Lower lobe of right lung (tissue), 2 donors: Measurements from ENCODE around the gene INPP5E. TPM values are rescaled to one million over a fixed set of nuclear protein-coding genes. Genes with fewer than 3 reads are reported as not detected.

ENCODE experiments used
- ATAC-seq, 2 donors: fragments of 200-7000 bp; cut with Tn5 transposase; one replicate each; pipeline ENCODE4 v1.9.1; 2020 to 2022; ENCODE audit warnings: mild to moderate bottlenecking in 2 of 2, moderate library complexity in 2 of 2
- DNase-seq: peaks from one replicate; pipeline ENCODE4 v3.0.0-alpha.2; 2020
- H3K27ac ChIP-seq: fragments of 200-600 bp; one replicate; pipeline ENCODE4 v1.8.0; 2022
- H3K27me3 ChIP-seq: fragments of 200-600 bp; one replicate; pipeline ENCODE4 v1.8.0; 2022; ENCODE audit warnings: low read depth
- H3K36me3 ChIP-seq: fragments of 200-600 bp; one replicate; pipeline ENCODE4 v1.8.0; 2022; ENCODE audit warnings: mild to moderate bottlenecking
- H3K4me1 ChIP-seq: fragments of 200-600 bp; one replicate; pipeline ENCODE4 v1.8.0; 2022
- H3K4me3 ChIP-seq: fragments of 200-600 bp; one replicate; pipeline ENCODE4 v1.8.0; 2022; ENCODE audit warnings: mild to moderate bottlenecking
- H3K9me3 ChIP-seq: fragments of 200-600 bp; one replicate; pipeline ENCODE4 v1.8.0; 2022
- intact Hi-C: fragments of 100-400 bp; cut with DNase I; formaldehyde crosslinking; loops from one replicate; pipeline ENCODE4 v1.11.0; 2022
- total RNA-seq: library from RNA; stranded (reverse); fragmentation: NEBNext Ultra II Directional; extraction: Animal tissue kit (Norgen Biotek cat#: 25700); gene quantifications from one replicate; pipeline ENCODE4 v1.2.1, GENCODE V29; 2021
- TF ChIP-seq, protein P1 (sequence below): fragments of 200-600 bp; IDR thresholded peaks from one replicate; pipeline ENCODE4 v1.8.0; 2022; ENCODE audit warnings: antibody characterized with exemption, mild to moderate bottlenecking
- donor health status: DM: no; HTN: yes; CAD: no; lungs with severe emphysema.

INPP5E gene
- total RNA-seq, 1 donor from 2014 or later = 13.8 TPM

DNA sequence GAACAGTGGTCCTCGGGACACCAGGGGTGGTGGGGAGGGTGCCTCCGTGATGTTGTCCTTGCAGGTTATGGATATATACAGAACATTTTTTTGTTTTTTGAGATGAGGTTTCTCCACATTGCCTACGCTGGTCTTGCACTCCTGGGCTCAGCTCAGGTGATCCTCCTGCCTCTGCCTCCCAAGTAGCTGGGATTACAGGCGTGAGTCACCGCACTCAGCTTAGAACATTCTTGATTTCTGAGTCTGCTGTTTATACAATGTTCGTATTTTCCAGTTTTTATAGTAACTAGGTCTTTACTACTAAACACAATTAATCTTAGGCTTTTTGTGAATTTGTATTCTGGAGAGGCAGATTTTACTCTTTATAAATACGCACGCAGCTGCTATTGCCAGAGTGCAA, 23.2 kb downstream of the INPP5E start:
- H3K27me3 ChIP-seq = no peaks in the 10 kb centered on the region
- DNase-seq = no peak
- TF ChIP-seq, protein P1, sequence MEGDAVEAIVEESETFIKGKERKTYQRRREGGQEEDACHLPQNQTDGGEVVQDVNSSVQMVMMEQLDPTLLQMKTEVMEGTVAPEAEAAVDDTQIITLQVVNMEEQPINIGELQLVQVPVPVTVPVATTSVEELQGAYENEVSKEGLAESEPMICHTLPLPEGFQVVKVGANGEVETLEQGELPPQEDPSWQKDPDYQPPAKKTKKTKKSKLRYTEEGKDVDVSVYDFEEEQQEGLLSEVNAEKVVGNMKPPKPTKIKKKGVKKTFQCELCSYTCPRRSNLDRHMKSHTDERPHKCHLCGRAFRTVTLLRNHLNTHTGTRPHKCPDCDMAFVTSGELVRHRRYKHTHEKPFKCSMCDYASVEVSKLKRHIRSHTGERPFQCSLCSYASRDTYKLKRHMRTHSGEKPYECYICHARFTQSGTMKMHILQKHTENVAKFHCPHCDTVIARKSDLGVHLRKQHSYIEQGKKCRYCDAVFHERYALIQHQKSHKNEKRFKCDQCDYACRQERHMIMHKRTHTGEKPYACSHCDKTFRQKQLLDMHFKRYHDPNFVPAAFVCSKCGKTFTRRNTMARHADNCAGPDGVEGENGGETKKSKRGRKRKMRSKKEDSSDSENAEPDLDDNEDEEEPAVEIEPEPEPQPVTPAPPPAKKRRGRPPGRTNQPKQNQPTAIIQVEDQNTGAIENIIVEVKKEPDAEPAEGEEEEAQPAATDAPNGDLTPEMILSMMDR = no peak
- no peak overlapping the region for H3K27ac ChIP-seq
- H3K9me3 ChIP-seq = no peaks in the 10 kb centered on the region
- peaks cover 96% of the 10 kb centered on the region for H3K36me3 ChIP-seq
- H3K4me1 ChIP-seq = peaks cover 6% of the 10 kb centered on the region
- intact Hi-C loops = no loop called here
- no peak for ATAC-seq
- no peak overlapping the region for H3K4me3 ChIP-seq

DNA sequence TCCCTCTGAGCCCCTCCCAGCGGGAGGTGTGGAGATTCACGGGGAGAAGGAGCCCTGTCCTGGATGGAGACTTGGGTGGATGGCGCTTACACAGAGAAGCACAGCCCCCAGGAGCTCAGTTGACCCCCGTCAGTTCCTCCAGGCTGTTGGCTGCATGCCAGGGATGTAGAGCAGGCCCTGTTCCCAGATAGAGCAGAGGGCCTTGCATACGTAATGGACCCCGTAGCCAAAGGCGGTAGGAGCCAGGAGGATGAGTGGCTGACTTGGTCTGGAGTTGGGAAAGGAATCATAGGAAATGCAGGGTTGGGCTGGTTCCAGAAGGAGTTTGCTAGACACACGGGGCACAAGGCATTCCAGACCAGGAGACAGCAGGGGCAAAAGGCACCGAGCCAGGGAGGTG, 26.7 kb downstream of the INPP5E start:
- no peak overlapping the region for H3K4me3 ChIP-seq
- no peaks in the 10 kb centered on the region for H3K9me3 ChIP-seq
- no peak for ATAC-seq
- TF ChIP-seq, protein P1 = no peak
- H3K27ac ChIP-seq = no peak overlapping the region
- peaks cover 62% of the 10 kb centered on the region for H3K36me3 ChIP-seq
- DNase-seq = no peak
- H3K27me3 ChIP-seq = no peaks in the 10 kb centered on the region
- H3K4me1 ChIP-seq = peaks cover 28% of the 10 kb centered on the region
- intact Hi-C loops = no loop called here

DNA sequence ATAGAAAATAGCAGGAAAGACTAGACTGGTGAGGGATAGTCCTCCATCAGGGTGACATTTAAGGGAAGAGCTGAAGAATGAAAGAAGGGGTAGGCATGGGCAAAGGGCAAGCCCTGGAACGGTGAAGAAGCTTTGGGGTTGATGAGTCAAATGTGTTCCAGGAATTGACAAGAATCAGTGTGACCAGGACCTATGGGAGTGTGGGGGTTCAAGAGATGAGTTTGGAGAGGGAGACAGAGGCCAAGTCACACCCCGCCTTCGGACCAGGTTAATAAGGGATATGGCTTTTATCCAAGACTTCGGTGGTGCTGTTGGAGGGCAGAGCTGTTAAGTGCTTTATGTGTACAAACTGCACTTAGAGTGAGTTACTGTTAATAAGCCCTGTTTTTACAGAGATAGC, 28.3 kb downstream of the INPP5E start:
- TF ChIP-seq, protein P1 = no peak
- H3K36me3 ChIP-seq = peaks cover 61% of the 10 kb centered on the region
- H3K4me3 ChIP-seq = peak overlapping the region; percentile 99
- DNase-seq = no peak
- H3K27ac ChIP-seq = peak overlapping the region; percentile 94
- no peak for ATAC-seq
- H3K4me1 ChIP-seq = peaks cover 28% of the 10 kb centered on the region
- no peaks in the 10 kb centered on the region for H3K27me3 ChIP-seq
- intact Hi-C loops = no loop called here
- no peaks in the 10 kb centered on the region for H3K9me3 ChIP-seq

DNA sequence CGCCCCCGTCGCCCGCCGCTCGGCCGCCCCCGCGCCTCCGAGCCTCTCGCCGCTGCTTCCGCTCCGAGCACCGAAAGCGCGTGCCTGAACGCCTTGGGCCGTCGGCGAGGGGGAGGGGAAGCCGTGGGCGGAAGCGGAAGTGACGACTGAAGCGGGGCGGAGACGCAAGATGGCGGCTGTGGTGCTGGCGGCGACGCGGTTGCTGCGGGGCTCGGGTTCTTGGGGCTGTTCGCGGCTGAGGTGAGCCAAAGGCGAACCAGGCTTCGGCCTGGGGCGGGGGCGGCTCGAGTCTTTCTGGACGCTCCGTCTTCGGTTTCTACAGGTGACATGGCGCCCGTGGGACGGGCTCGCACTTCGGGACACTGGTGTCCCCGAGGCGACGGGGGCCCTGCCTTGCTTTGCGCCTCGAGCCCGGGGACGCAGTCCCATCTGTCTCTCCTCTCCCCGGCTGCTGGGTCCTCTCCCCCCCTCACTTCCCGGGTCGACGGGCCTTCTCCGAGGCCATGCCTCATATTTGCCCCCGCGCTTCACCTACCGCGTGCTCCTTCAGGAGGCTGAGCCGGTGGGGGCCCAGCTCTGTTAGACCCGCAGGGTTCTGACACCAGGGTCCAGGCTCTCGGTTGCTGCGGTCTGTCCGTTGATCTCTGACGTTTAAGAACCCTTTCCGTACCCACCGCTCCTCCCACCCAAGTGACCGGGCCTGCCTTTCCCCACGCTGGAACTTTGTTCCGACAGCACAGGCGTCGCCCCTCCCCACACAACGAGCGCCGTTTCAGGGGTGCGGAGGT, 29.0 kb downstream of the INPP5E start, which contains the start of the genes ENTR1 and PMPCA:
Gene ENTR1, minus strand, starts transcription at position 115 of the 788 bp plus-strand sequence. CDS start 217 bp downstream, outside the sequence.
Gene PMPCA, plus strand, starts transcription at position 159 of the 788 bp plus-strand sequence. Its CDS starts 11 bp downstream, at position 170.
- peak; percentile 95 for DNase-seq
- TF ChIP-seq, protein P1 = no peak
- peak; percentile 91 to 96 for ATAC-seq
- Histone ChIP-seq H3K27ac (peak within 1 kb of the TSS; percentile 94), H3K36me3 (peaks cover 61% of the 10 kb centered on the region), H3K27me3 (no peaks in the 10 kb centered on the region), H3K4me3 (peak within 1 kb of the TSS; percentile 99), H3K9me3 (no peaks in the 10 kb centered on the region), H3K4me1 (peaks cover 28% of the 10 kb centered on the region)
- intact Hi-C loops = no loop called here

DNA sequence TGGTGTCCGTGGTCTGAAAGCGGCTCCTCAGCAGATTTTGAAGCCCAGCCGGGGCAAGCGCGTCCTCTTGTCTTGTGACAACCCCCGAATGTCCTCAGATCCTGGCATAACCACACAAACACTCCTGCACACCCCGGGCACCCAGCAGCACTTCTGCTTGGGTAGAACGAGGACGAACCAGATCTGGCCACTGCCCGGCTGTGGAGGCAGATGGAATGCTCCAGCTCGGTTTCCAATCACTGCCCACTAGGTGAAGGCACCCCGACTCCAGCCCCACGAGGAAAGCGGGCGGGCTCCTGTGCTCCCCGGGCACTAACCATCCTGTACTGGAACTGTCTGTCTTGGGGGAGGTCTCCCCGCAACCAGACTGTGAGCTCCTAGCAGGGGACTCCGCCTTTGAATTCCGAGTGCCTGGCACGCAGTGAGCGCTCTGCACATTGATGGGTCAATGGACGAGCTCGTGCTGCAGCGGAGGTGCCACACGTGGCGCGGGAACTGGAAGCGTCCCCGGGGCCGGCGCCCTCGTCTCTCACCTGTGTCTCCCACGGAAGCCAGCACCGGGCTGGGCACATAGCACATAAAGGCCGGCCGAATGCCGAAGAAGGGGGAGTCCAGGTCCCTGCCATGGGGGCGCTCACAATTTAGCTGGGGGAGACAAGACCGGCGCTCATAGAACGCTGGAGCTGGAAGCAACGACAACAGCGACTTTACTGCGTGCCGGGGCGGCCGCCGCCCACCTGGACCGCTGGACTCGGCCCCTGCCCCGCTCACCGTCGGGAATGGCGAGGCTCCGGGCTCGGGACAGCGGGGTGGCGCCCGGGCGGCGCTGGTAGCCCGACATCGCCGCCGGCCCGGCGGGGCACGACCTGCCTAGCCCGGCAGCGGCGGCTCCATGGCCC, 29.8 kb downstream of the INPP5E start:
- Histone ChIP-seq H3K4me1 (peaks cover 28% of the 10 kb centered on the region), H3K36me3 (peaks cover 61% of the 10 kb centered on the region), H3K9me3 (no peaks in the 10 kb centered on the region), H3K4me3 (peak overlapping the region; percentile 99), H3K27ac (peak overlapping the region; percentile 80), H3K27me3 (no peaks in the 10 kb centered on the region)
- peak; percentile 64 for DNase-seq
- intact Hi-C loops = no loop called here
- TF ChIP-seq, protein P1 = no peak
- ATAC-seq = peak; percentile 37 to 56
